GM13977 (cell line): ENCODE results near the gene TMEM43.

Source experiments
- DNase-seq: peaks from one replicate; pipeline ENCODE4 v3.0.0; 2012; ENCODE audit warnings: low spot score
- CTCF ChIP-seq: IDR thresholded peaks from 2 replicates; pipeline ENCODE4 v1.5.1; 2012; ENCODE audit warnings: mild to moderate bottlenecking, control low read depth; ENCODE audit not compliant: insufficient read depth; ENCODE audit errors: extremely low read depth, missing control alignments
- in situ Hi-C: fragments of 300-500 bp; cut with MboI; formaldehyde crosslinking; loops from one replicate; pipeline ENCODE4 v1.12.0; 2022; ENCODE audit warnings: low sequenced_read_pairs, low pct_unique_long_range_greater_than_20kb, mixed read lengths, inconsistent platforms; ENCODE audit not compliant: unreplicated experiment

Gene TMEM43

GRCh38 chr3:14154895-14155440 lies 30.1 kb downstream of the TMEM43 start:
- in situ Hi-C loops: no loop called here
- DNase-seq: no peak
- no peak for TF ChIP-seq CTCF

GRCh38 chr3:14156201-14156600 lies 31.3 kb downstream of the TMEM43 start:
- in situ Hi-C loops: no loop called here
- TF ChIP-seq CTCF: no peak
- no peak for DNase-seq

GRCh38 chr3:14156843-14157561 lies 32.1 kb downstream of the TMEM43 start:
- in situ Hi-C loops: no loop called here
- no peak for TF ChIP-seq CTCF
- DNase-seq: no peak

GRCh38 chr3:14157951-14158350 lies 33.1 kb downstream of the TMEM43 start:
- no peak for TF ChIP-seq CTCF
- in situ Hi-C loops: no loop called here
- no peak for DNase-seq

GRCh38 chr3:14158370-14158769 lies 33.5 kb downstream of the TMEM43 start:
- no peak for TF ChIP-seq CTCF
- in situ Hi-C loops: no loop called here
- DNase-seq: no peak

- no peak for TF ChIP-seq CTCF
- in situ Hi-C loops: no loop called here
- DNase-seq: no peak
These were observed 34.6 kb downstream of the TMEM43 start for GRCh38 chr3:14159426-14159825.
